Measurements from ENCODE around the gene MBTD1.

- TF ChIP-seq, protein P1, sequence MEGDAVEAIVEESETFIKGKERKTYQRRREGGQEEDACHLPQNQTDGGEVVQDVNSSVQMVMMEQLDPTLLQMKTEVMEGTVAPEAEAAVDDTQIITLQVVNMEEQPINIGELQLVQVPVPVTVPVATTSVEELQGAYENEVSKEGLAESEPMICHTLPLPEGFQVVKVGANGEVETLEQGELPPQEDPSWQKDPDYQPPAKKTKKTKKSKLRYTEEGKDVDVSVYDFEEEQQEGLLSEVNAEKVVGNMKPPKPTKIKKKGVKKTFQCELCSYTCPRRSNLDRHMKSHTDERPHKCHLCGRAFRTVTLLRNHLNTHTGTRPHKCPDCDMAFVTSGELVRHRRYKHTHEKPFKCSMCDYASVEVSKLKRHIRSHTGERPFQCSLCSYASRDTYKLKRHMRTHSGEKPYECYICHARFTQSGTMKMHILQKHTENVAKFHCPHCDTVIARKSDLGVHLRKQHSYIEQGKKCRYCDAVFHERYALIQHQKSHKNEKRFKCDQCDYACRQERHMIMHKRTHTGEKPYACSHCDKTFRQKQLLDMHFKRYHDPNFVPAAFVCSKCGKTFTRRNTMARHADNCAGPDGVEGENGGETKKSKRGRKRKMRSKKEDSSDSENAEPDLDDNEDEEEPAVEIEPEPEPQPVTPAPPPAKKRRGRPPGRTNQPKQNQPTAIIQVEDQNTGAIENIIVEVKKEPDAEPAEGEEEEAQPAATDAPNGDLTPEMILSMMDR (IDR thresholded peaks at IDR 0.05) = peak; percentile 39 to 94 (median 78)
- TF ChIP-seq POLR2A (IDR thresholded peaks at IDR 0.05) = peak in 1 of 2 donors; percentile 48
Measured at GRCh38 chr17:51153210-51154072, 106.4 kb downstream of the MBTD1 start, which contains the start of gene NME1.
